Thyroid gland (tissue), 4 donors: ENCODE results near the gene PRM1.

Source experiments
- CTCF ChIP-seq, 6 experiments: fragments of 200-600 bp in 3 of 6; fragments of 450-650 bp in 3 of 6; sonication (generic) in 3 of 6; IDR thresholded peaks; one replicate each; pipeline ENCODE4 v1.5.1; 2016 to 2019; ENCODE audit warnings: antibody characterized with exemption in 6 of 6, mild to moderate bottlenecking in 2 of 6, inconsistent platforms in 1 of 6, moderate library complexity in 1 of 6
- POLR2A ChIP-seq, 2 donors: fragments of 450-650 bp; IDR thresholded peaks; one replicate each; pipeline ENCODE4 v1.6.1; 2017; ENCODE audit warnings: antibody characterized with exemption in 2 of 2, mild to moderate bottlenecking in 2 of 2, moderate library complexity in 1 of 2

GRCh38 chr16:11302977-11303376, 21.8 kb upstream of the PRM1 start:
- TF ChIP-seq CTCF (IDR thresholded peaks at IDR 0.05) (no peak), POLR2A (IDR thresholded peaks at IDR 0.05) (no peak)
